ENCODE data around the gene VAV2. TPM values are rescaled to one million over a fixed set of nuclear protein-coding genes. Genes with fewer than 3 reads are reported as not detected.

The VAV2 gene
- total and polyA plus RNA-seq, 2 experiments from 2014 or later = 10.8 to 15.3 TPM

- Histone ChIP-seq H3K9me3 (ENCODE audit: low read depth) (no peaks in the 10 kb centered on the region), H3K27me3 (no peaks in the 10 kb centered on the region), H3K27ac (no peak overlapping the region), H3K36me3 (no peaks in the 10 kb centered on the region), H3K4me1 (ENCODE audit: low read depth) (peaks cover 16% of the 10 kb centered on the region), H3K4me3 (no peak overlapping the region)
- DNase-seq (ENCODE audit: low read depth in 1 of 2, low spot score in 1 of 2) = peak in 1 of 2 donors; percentile 58
- TF ChIP-seq CTCF (IDR thresholded peaks at IDR 0.05; ENCODE audit: low read depth, low read length) = no peak
Measured at GRCh38 chr9:133825555-133826218, 166.4 kb downstream of the VAV2 start.

- no peak for TF ChIP-seq CTCF (IDR thresholded peaks at IDR 0.05; ENCODE audit: low read depth, low read length)
- no peaks in the 10 kb centered on the region for H3K9me3 ChIP-seq (ENCODE audit: low read depth)
- no peaks in the 10 kb centered on the region for H3K36me3 ChIP-seq
- no peak overlapping the region for H3K27ac ChIP-seq
- H3K27me3 ChIP-seq = no peaks in the 10 kb centered on the region
- no peak for DNase-seq (ENCODE audit: low read depth in 1 of 2, low spot score in 1 of 2)
- H3K4me3 ChIP-seq = no peak overlapping the region
- H3K4me1 ChIP-seq (ENCODE audit: low read depth) = peaks cover 16% of the 10 kb centered on the region
Measured at GRCh38 chr9:133824802-133825186, 167.3 kb downstream of the VAV2 start.

- no peak overlapping the region for H3K27ac ChIP-seq
- no peaks in the 10 kb centered on the region for H3K36me3 ChIP-seq
- no peak for TF ChIP-seq CTCF (IDR thresholded peaks at IDR 0.05; ENCODE audit: low read depth, low read length)
- H3K9me3 ChIP-seq (ENCODE audit: low read depth) = no peaks in the 10 kb centered on the region
- H3K4me3 ChIP-seq = no peak overlapping the region
- H3K4me1 ChIP-seq (ENCODE audit: low read depth) = peaks cover 16% of the 10 kb centered on the region
- DNase-seq (ENCODE audit: low read depth in 1 of 2, low spot score in 1 of 2) = no peak
- H3K27me3 ChIP-seq = no peaks in the 10 kb centered on the region
Measured at GRCh38 chr9:133824106-133824801, 167.9 kb downstream of the VAV2 start.

GRCh38 chr9:133823189-133824105 is 168.7 kb downstream of the VAV2 start:
- no peak overlapping the region for H3K4me3 ChIP-seq
- DNase-seq (ENCODE audit: low read depth in 1 of 2, low spot score in 1 of 2) = no peak
- H3K4me1 ChIP-seq (ENCODE audit: low read depth) = peaks cover 16% of the 10 kb centered on the region
- TF ChIP-seq CTCF (IDR thresholded peaks at IDR 0.05; ENCODE audit: low read depth, low read length) = no peak
- H3K9me3 ChIP-seq (ENCODE audit: low read depth) = no peaks in the 10 kb centered on the region
- no peak overlapping the region for H3K27ac ChIP-seq
- H3K36me3 ChIP-seq = no peaks in the 10 kb centered on the region
- no peaks in the 10 kb centered on the region for H3K27me3 ChIP-seq

DNA sequence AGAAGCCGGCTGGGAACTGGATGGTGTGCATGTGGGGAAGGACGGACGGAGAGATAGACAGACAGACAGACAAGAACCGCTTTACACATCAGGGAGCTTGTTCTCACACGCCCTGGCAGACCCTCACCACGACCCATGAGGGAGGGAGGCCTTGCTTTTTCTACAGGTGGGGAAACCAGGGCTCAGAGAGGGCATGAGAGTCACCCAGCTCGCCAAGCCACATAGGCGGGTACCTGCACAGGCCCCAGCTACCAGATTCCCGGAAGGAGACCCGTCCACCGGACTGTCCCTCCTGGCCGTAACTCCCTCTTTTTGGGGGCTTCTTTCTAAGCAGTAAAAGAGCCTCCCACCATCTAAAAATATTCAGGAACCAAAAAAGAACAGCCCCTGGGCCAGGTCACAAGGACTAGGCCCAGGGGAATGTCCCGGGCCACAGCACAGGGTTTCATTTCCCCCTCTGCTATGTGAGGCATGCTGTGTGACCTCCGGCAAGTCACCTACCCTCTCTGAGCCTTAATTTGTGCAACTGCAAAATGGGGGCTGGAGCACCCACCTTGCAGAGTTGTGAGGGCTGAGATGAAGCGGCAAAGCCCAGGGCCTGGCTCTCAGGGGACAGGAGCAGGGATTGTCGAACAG is 169.6 kb downstream of the VAV2 start:
- TF ChIP-seq CTCF (IDR thresholded peaks at IDR 0.05; ENCODE audit: low read depth, low read length) = no peak
- no peaks in the 10 kb centered on the region for H3K27me3 ChIP-seq
- H3K4me1 ChIP-seq (ENCODE audit: low read depth) = peaks cover 16% of the 10 kb centered on the region
- no peak overlapping the region for H3K4me3 ChIP-seq
- no peaks in the 10 kb centered on the region for H3K9me3 ChIP-seq (ENCODE audit: low read depth)
- no peak overlapping the region for H3K27ac ChIP-seq
- no peaks in the 10 kb centered on the region for H3K36me3 ChIP-seq
- DNase-seq (ENCODE audit: low read depth in 1 of 2, low spot score in 1 of 2) = no peak

Data from cardiac muscle cell (in vitro differentiated cells and primary cell).